Esophagus muscularis mucosa (tissue), 4 donors: Measurements from ENCODE around the gene FOXM1. TPM values are rescaled to one million over a fixed set of nuclear protein-coding genes. Genes with fewer than 3 reads are reported as not detected.

Experiments
- DNase-seq: peaks from one replicate; pipeline ENCODE4 v3.0.0-alpha.2; 2017; ENCODE audit errors: extremely low spot score
- H3K27ac ChIP-seq, 4 donors: fragments of 200-600 bp; sonication (generic); replicated peaks in 1 of 4; 1 replicate in 3 of 4; 2 replicates in 1 of 4; pipeline ENCODE4 v1.5.1; 2016 to 2019; ENCODE audit warnings: mild to moderate bottlenecking in 1 of 4
- H3K27me3 ChIP-seq, 4 donors: fragments of 200-600 bp; sonication (generic); one replicate each; pipeline versions ENCODE4 v1.5.1 to v1.6.0; 2016 to 2019
- H3K36me3 ChIP-seq, 4 donors: fragments of 200-600 bp; sonication (generic); one replicate each; pipeline ENCODE4 v1.5.1; 2016 to 2019
- H3K4me1 ChIP-seq, 4 donors: fragments of 200-600 bp; sonication (generic); one replicate each; pipeline ENCODE4 v1.5.1; 2016 to 2019
- H3K4me3 ChIP-seq, 4 donors: fragments of 200-600 bp; sonication (generic); 1 replicate in 2 of 4; 2 replicates in 2 of 4; pipeline ENCODE4 v1.5.1; 2016 to 2019; ENCODE audit warnings: mild to moderate bottlenecking in 4 of 4, moderate library complexity in 1 of 4
- H3K9me3 ChIP-seq, 4 donors: fragments of 200-600 bp; sonication (generic); 1 replicate in 3 of 4; 2 replicates in 1 of 4; pipeline ENCODE4 v1.5.1; 2016 to 2019
- EP300 ChIP-seq: sonication (generic); formaldehyde crosslinking; IDR thresholded peaks from one replicate; pipeline ENCODE4 v1.6.1; 2017; ENCODE audit warnings: antibody characterized with exemption
- POLR2A ChIP-seq: fragments of 450-650 bp; IDR thresholded peaks from one replicate; pipeline ENCODE4 v1.6.1; 2017; ENCODE audit warnings: antibody characterized with exemption, moderate library complexity, mild to moderate bottlenecking, low read depth
- POLR2AphosphoS5 ChIP-seq, 2 donors: sonication (generic); formaldehyde crosslinking; IDR thresholded peaks; one replicate each; pipeline ENCODE4 v1.6.1; 2017; ENCODE audit warnings: antibody characterized with exemption in 2 of 2
- WGBS: methylation state at CpG from one replicate; pipeline ENCODE4 v1.1.5; 2018; 5-methylcytosine and 5-hydroxymethylcytosine counted together
- intact Hi-C: fragments of 100-400 bp; cut with DNase I; formaldehyde crosslinking; loops from one replicate; pipeline ENCODE4 v1.15.1; 2023
- total RNA-seq, 4 donors: library from RNA; depleted of rRNA; stranded (reverse); fragments of >200 nt; gene quantifications; one replicate each; pipeline versions ENCODE4 v1.1.0 to v1.2.1, GENCODE V29; 2016
- TF ChIP-seq, protein P1 (sequence below), 3 experiments: fragments of 200-600 bp in 2 of 3; fragments of 450-650 bp in 1 of 3; sonication (generic) in 2 of 3; IDR thresholded peaks; one replicate each; pipeline ENCODE4 v1.5.1; 2017 to 2019; ENCODE audit warnings: antibody characterized with exemption in 3 of 3, mild to moderate bottlenecking in 2 of 3, moderate library complexity in 1 of 3

Gene FOXM1
- total RNA-seq, 4 donors from 2014 or later, result under 0.01 to 1.4 (median 0.17) TPM; not detected in 1

DNA sequence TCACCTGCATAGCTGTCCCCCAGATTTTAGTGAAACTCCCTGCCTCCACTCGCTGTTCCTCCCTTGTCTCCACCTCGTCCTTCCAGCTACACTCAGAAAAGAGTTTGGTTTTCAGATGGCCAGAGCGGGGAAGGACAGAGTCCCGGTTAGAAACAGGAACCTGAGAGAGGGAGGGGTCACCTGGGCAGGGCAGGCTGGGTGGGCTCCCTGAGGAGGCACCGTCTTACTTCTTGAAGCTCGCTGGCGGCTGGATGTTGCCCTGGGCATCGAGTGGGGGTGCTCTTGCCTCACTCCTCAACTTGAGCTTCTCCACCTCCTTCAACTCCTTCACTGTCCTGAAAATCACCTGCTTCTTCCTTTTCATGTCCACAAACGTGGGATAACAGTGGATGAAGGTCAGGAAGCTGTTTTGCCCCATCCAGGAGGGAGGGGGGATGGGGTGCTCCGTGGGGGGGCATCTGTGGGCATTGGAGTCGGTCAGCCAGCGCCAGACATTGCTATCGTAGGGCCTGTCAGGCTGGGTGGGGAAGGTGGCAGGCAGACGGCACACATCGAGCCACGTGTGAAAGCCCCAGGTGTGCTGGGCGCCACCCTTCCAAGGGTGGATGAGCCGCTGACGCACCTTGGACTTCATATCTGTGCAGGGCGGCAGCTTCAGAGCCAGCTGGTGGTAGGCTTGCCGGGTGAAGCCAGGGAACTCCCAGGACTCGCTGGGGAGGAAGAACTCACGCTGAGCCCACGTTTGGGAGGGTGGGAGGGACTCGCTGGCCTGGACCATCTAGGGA, 22.1 kb downstream of the FOXM1 start:
- Histone ChIP-seq H3K36me3 (peaks cover 0 to 11% (median 9%) of the 10 kb centered on the region in 4 donors), H3K27ac (no peak overlapping the region), H3K27me3 (no peaks in the 10 kb centered on the region), H3K4me1 (peaks cover 0 to 9% (median 4%) of the 10 kb centered on the region in 4 donors), H3K9me3 (no peaks in the 10 kb centered on the region), H3K4me3 (no peak overlapping the region)
- intact Hi-C loops, result loop anchor here (5.0 to 10.0 kb wide), 2 partner anchors 90 to 187 kb away; no protein-coding TSS in a partner anchor
- 96% methylated on average over 22 of the region's 25 CpGs for WGBS
- DNase-seq, result no peak
- TF ChIP-seq POLR2AphosphoS5 (IDR thresholded peaks at IDR 0.05) (no peak), POLR2A (no peak), EP300 (no peak)
- TF ChIP-seq, protein P1, sequence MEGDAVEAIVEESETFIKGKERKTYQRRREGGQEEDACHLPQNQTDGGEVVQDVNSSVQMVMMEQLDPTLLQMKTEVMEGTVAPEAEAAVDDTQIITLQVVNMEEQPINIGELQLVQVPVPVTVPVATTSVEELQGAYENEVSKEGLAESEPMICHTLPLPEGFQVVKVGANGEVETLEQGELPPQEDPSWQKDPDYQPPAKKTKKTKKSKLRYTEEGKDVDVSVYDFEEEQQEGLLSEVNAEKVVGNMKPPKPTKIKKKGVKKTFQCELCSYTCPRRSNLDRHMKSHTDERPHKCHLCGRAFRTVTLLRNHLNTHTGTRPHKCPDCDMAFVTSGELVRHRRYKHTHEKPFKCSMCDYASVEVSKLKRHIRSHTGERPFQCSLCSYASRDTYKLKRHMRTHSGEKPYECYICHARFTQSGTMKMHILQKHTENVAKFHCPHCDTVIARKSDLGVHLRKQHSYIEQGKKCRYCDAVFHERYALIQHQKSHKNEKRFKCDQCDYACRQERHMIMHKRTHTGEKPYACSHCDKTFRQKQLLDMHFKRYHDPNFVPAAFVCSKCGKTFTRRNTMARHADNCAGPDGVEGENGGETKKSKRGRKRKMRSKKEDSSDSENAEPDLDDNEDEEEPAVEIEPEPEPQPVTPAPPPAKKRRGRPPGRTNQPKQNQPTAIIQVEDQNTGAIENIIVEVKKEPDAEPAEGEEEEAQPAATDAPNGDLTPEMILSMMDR (IDR thresholded peaks at IDR 0.05), result no peak

DNA sequence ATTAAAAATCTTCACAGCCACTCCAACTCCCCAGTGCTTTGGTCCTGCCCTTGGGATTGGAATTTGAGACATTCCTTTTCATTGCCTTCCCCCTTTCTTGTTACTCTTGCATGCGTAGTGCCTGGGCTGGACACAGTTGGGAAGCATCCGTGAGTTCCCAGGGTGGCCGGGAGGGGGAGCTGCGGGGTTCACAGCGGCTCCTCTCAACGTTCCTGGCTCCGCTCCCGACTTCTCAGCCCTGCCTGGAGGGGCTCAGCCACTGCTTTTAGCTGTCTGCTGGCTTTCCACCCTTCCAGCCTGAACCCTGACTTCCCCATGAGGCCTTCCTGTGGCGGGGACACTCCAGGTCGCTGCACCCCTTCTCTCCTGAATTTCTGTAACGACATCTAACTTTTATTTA, 23.3 kb downstream of the FOXM1 start:
- peak overlapping the region in 1 of 4 donors; percentile 20 for H3K4me3 ChIP-seq
- no peak overlapping the region for H3K27ac ChIP-seq
- 13% methylated on average over 11 of the region's 11 CpGs for WGBS
- H3K9me3 ChIP-seq, result no peaks in the 10 kb centered on the region
- TF ChIP-seq, protein P1 (IDR thresholded peaks at IDR 0.05), result peak; percentile 71 to 91 (median 76)
- TF ChIP-seq EP300, result no peak
- peaks cover 0 to 9% (median 4%) of the 10 kb centered on the region in 4 donors for H3K4me1 ChIP-seq
- peak; percentile 94 for DNase-seq
- peaks cover 0 to 11% (median 9%) of the 10 kb centered on the region in 4 donors for H3K36me3 ChIP-seq
- intact Hi-C loops, result loop anchor here (5.0 to 10.0 kb wide), 2 partner anchors 91 to 189 kb away; no protein-coding TSS in a partner anchor
- no peaks in the 10 kb centered on the region for H3K27me3 ChIP-seq

DNA sequence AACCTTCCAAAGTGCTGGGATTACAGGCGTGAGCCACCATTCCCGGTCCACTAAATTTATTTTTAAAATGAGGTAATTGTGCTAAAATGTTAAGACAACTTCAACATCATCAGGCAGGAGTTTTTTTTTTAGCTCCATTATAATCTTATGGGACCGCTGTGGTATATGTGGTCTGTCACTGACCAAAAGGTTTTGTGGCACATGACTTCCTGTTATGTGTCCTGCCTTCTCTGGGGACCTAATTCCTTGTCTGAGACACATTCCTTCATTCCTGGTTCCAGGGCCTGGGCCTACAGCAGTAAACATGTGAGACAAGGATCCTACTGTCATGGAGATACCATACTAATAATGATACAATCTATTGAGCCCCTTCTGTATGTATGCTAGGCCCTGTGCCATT, 25.0 kb downstream of the FOXM1 start:
- no peak for TF ChIP-seq POLR2A
- TF ChIP-seq, protein P1 (IDR thresholded peaks at IDR 0.05), result no peak
- no peak for TF ChIP-seq POLR2AphosphoS5 (IDR thresholded peaks at IDR 0.05)
- no peak for TF ChIP-seq EP300
- Histone ChIP-seq H3K27ac (no peak overlapping the region), H3K4me1 (peaks cover 0 to 9% (median 4%) of the 10 kb centered on the region in 4 donors), H3K36me3 (peaks cover 0 to 8% (median 0%) of the 10 kb centered on the region in 4 donors), H3K4me3 (no peak overlapping the region), H3K9me3 (no peaks in the 10 kb centered on the region), H3K27me3 (no peaks in the 10 kb centered on the region)
- DNase-seq, result no peak
- intact Hi-C loops, result loop anchor here (5.0 to 10.0 kb wide), 2 partner anchors 93 to 190 kb away; no protein-coding TSS in a partner anchor
- 79% methylated on average over 3 of the region's 3 CpGs for WGBS

DNA sequence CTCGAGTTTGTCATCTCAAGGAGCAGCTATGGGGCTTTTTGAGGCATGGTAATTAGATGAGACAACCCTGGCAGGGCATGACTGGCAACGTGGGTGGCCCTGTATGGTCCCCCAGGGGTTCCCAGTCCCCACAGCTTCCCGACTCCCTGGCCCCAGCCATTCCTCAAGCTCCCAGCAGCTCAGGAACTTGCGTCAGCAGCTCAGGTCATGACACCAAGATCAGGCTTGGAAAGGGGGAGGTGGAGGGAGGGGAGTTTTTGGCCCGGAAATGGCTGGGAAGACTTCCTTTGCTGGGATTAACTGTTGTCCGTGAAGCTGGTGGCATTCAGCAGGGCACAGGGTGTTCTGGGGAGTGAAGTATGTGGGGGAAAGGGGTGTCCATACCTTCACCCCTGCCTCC, 31.7 kb downstream of the FOXM1 start:
- 32% methylated on average over 6 of the region's 6 CpGs for WGBS
- Histone ChIP-seq H3K9me3 (no peaks in the 10 kb centered on the region), H3K4me1 (peaks cover 0 to 5% (median 0%) of the 10 kb centered on the region in 4 donors), H3K27ac (peak overlapping the region in 1 of 4 donors; percentile 3), H3K36me3 (peaks cover 0 to 10% (median 0%) of the 10 kb centered on the region in 4 donors), H3K27me3 (no peaks in the 10 kb centered on the region), H3K4me3 (no peak overlapping the region)
- TF ChIP-seq EP300 (no peak), POLR2AphosphoS5 (IDR thresholded peaks at IDR 0.05) (no peak), POLR2A (no peak)
- TF ChIP-seq, protein P1 (IDR thresholded peaks at IDR 0.05), result no peak
- DNase-seq, result no peak
- intact Hi-C loops, result no loop called here
